HG03460 (cell line): Measurements from ENCODE around the gene AGTRAP.
A peak's percentile ranks its signal among the peaks of the same experiment; 100 is the strongest.

Source experiments
- ATAC-seq: cut with Tn5 transposase; IDR thresholded peaks from one replicate; pipeline ENCODE4 v1.9.1; 2021; ENCODE audit not compliant: unreplicated experiment

AGTRAP gene

DNA sequence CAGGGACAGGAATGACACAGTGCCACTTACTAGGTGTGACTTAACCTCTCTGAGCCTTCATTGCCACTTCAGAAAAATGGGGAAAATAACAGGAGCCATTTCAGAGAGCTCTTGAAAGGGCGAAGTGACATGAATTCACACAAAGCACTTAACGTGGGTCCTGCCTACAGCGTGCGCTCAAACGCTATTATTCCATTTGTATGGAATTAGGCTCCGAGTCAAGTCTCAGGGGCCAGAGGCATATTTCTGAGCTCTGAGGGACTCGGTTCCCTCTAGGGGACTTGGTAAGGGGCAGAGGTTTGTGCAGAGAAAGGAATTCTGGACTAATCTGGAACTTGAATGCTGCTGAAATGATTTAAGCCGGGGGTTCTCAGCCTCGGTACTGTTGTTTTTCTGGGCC lies 30.3 kb upstream of the AGTRAP start:
- no peak for ATAC-seq

DNA sequence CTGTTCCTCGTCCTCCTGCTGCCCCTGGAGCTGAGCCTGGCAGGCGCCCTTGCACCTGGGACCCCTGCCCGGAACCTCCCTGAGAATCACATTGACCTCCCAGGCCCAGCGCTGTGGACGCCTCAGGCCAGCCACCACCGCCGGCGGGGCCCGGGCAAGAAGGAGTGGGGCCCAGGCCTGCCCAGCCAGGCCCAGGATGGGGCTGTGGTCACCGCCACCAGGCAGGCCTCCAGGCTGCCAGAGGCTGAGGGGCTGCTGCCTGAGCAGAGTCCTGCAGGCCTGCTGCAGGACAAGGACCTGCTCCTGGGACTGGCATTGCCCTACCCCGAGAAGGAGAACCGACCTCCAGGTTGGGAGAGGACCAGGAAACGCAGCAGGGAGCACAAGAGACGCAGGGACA lies 29.6 kb upstream of the AGTRAP start:
- ATAC-seq, result no peak

DNA sequence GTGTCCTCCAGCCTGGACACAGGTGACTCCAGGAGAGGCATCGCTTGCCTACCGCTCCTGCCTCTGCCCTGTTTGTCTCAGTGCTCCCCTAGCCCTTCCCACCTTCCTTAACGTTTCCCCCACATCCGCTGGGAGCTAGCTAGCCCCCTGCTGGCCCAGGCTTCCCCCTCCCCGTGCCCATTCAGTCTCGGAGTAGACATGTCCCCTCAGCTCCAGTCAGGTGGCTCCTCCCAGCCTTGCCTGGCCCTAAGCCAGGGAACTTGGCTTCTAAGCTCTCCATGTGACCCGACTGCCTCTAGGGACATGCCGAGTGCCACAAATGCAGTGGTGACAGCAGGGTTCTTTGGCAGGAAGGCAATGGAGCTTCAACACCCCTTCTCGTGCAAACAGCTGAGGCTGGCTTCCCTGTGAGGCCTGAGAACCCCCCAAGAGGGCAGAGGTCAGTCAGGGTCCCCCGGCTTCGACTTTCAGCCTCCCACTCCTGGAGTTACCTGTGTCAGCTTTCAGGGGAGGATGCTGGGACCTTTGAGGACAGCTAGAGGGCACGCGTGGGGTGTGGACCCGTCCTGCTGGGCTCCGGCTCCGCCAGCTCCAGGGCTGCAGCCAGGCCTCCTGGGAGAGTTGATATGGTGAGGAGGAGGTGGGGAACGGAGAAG lies 28.2 kb upstream of the AGTRAP start:
- no peak for ATAC-seq

DNA sequence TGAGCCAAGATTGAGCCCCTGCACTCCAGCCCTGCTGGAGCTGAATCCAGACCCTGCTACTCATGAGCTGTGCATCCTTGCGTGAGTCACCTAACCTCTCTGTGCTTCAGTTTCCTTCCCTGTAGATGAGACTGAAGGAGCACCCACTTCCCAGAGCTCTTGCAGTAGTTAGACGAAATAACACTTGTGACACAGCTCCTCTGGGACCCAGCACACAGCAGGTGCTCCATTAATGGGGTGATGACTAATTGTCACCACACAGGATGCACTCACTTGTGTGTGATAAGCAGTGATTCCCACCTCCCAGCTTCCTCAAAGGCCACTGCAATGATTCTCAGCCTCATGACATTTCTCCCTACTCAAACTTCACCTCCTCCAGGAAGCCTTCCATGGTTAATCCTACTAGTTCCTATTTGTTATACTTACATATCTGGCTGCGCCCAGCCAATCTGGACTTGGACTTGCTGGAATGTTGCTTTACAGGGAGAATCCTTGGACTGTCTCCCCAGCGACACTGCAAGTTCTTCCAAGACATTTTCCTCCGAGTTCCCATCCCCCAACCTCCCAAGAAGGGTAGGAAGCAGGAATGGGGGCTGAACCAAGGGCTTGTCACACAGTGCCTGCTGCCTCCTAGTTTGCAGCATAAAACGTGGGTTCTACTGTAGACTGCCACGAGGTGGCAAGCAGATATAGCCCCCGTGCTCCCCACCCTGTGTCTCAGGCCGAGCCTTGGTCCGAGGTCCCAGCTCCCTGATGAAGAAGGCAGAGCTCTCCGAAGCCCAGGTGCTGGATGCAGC lies 27.2 kb upstream of the AGTRAP start:
- ATAC-seq, result no peak

DNA sequence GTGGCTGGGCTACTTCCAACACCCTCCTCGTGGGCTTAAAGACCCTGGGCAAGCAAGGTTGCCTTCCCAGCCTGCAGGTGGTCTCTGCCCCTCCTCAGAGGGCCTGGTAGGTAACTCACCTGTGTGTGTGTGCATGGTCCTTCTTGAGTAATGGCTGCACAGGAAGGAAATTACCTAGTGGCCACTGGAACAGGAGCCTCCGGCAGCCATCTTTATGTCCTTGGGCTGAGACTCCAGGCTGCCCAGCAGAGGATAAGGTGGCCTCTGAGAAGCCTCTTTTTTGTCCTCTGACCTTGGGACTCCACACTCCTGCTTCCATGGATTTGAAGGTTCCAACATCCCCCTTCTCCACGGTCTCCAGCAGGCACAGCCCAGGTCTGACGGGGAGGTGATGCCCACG lies 24.4 kb upstream of the AGTRAP start:
- ATAC-seq, result no peak

DNA sequence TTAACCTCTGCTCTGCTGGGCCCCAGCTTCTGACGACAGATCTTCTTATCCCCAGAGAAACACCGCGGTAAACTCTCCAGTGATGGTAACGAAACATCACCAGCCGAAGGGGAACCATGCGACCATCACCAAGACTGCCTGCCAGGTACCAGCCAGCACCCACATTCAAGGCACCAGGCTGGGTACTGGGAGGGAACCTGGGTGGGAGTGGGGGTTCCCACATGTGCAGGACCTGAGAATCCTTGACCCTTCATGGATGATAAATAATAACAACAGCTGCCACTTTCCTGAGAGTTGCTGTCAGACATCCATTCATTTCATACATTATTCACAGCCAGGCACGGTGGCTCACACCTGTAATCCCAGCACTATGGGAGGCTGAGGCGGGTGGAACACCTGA lies 23.7 kb upstream of the AGTRAP start:
- no peak for ATAC-seq

DNA sequence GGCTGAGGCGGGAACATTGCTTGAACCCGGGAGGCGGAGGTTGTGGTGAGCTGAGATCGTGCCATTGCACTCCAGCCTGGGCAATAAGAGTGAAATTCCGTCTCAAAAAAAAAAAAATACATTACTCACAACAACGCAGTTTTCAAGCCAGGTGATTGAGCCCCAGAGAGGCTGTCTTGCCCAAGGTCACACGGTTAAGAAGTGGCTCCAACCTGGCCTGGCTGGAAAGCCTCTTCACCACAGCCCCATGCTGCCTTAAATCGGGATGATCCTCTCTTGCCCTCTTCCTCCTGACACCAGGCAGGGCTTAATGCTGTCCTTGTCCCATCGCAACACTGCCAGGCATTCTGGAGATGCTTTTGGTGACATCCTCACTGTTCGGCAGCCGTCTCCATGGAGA lies 22.8 kb upstream of the AGTRAP start:
- no peak for ATAC-seq

DNA sequence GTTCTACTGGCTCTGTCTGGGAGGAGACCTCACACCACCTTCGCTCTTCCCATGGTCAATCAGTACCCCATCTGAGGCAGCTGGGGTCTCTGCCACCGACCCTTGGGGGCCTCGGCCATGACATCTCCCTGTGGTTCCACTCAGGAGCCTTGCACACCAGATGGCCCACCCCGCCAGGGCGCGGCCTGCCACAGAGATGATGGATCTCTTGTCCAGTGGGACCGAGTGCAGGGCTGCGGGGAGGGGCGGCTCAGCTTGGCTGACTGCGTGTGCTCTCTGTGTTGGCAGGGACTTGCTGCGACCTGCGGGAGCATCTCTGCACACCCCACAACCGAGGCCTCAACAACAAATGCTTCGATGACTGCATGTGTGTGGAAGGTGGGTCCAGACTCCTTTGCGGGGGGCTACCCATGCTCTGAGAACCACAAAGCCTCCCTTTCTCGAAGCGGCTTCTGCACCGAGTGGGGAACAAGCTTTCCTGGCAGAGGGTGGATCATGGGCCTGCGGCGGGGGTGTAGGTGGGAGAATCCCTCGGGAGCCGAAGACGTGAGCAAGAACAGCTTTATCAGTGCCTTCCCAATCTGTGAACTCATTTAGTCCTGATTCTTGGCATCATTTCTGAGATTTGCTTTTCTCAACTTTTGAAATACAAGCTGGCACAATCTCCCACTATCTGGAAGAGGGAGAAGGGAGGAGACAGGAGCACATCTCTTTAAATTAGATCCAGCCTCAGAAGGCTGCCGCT lies 20.9 kb upstream of the AGTRAP start:
- no peak for ATAC-seq

DNA sequence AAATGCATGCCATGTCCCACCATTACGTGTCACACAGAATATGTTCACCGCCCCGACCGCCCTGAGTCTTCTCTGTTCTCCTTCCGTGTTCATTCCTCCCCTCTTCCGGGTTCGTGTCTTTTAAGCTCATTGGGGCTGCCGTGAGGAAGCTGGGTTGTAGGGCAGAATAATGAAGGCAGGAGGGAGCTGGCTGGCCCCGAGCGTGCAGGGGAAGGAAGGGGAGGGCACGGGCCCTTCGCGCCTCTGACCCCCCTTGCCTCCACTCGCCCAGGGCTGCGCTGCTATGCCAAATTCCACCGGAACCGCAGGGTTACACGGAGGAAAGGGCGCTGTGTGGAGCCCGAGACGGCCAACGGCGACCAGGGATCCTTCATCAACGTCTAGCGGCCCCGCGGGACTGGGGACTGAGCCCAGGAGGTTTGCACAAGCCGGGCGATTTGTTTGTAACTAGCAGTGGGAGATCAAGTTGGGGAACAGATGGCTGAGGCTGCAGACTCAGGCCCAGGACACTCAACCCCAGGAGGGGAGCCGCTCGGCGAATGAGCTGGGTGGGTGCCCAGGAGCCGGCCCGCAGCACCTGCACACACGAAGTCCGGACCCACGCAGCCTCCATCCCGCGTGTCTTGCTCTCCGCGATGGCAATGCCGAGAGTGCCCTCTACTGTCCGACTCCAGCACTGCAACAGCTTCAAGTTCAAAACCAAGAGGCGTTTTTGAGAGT lies 16.5 kb upstream of the AGTRAP start:
- ATAC-seq, result peak; percentile 54

DNA sequence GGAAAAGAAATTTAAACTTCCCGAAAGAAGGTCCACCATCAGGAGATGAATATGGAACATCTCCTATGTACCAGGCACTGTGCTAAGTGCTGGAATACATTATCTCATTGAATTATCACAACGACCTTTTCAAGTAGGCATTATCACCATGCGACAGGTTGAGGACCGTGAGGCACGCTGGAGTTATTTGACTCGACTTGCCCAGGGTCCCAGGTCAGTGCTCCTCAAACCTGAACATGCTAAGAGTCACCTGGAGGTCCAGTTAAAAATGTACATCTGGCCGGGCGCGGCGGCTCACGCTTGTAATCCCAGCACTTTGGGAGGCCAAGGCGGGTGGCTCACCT lies 15.9 kb upstream of the AGTRAP start:
- ATAC-seq, result no peak

DNA sequence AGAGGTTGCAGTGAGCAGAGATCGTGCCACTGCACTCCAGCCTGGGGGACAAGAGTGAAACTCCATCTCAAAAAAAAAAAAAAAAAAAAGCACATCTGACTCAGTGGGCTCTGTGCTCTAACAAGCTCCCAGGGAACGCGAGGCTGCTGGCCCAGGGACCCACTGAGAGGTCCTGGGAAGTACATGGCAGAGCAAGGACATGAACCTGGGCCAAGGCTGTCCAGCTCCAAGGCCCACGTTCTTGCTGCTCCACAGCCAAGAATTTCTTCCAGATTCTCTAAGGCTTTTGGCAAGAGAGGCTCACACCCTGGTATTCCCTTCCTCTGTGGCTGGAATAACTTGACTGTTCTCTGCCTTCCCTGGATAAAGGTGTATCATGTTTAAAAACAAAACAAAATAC lies 15.4 kb upstream of the AGTRAP start:
- ATAC-seq, result no peak

DNA sequence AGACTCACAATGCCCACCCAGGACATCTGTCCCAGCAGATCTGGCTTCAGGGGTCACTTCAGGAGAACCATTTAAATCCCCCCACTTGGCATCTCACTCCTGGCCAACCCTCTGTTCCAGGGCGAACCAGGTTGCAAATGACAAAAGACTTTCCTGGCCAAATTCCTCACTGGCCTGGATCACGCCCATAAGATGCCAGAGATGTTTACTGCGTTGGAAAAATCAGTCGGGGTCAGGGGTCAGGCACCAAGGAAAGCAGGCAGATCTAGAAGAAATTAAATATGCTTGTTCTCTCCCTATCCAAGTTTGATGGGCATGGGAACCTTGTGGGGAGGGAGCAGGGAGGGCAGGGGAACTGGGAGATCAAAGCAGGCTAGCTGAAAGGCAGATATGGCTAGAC lies 14.6 kb upstream of the AGTRAP start:
- ATAC-seq, result no peak

DNA sequence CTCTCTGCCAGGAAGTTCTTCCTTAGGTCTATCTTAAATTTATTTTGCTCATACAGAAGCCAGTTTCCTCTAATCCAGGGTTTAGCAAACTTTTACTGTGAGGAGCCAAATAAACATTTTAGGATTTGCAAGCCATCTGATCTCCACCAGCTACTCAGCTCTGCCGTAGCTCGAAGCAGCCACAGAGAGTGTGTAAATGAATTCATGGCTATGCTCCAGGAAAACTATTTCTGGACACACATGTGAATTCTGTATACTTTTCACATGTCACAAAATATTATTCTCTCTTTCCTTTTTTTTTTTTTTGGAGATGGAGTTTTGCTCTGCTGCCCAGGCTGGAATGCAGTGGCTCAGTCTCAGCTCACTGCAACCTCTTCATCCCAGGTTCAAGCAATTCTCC lies 13.4 kb upstream of the AGTRAP start:
- ATAC-seq, result no peak

DNA sequence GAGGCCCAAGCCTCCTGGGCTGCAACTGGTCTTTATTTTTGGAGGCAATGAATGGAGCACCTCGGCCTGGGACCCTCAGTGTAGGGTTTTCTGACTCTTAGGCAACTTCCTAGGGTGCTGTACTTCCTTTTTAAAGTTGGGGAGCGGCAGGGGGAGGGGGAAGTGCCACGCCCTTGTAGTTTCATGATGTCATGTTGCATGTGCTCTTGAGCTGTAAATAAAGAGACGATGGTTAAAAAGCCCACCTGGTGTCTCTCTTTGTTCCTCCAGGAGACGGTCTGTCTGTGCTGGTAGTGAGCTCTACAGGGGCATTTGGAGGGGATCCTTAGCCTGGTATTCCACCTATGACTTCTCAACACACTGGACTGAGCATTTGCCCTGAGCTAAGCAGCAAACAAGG lies 10.3 kb upstream of the AGTRAP start:
- ATAC-seq, result no peak

DNA sequence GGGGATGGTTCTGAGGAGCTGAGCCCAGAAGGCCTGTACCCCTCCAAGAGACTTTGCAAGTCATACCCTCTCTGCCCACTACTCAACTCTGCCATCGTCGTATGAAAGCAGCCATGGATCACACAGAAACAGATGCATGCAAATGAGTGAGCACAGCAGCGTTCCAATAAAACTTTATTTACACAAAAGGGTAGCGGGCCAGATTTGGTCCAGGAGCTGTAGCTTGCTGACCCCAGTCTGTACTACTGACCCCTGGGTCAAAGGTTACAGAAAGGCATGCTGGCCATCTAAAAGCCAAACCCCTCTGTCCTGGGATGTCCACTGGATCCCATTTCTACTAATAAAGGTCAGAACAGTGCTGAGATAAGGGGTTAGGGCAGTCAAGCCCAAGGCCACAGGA lies 8.8 kb upstream of the AGTRAP start:
- no peak for ATAC-seq

DNA sequence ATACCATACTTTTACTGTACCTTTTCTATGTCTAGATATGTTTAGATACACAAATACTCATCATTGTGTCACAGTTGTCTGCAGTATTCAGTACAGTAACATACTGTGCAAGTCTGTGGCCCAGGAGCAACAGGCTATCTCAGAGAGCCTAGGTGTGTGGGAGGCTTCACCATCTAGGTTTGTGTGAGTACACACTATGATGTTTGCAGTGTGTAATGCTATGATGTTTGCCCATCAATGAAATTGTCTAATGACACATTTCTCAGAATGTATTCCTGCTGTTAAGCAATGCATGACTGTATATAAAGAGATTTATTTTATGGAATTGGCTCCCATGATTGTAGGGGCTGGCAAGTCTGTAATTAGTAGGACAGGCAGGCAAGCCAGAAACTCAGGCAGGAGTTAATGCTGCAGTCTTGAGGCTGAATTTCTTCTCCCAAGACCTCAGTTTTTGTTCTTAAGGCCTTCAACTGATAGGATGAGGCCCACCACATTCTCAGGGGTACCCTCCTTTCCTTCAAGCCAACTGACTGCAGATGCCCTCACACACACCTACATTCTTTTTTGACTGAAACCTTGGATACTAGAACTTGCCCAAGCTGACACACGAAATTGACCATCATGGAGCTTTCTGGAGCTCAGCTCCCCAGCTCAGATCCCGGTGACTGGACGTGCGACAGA lies 7.7 kb upstream of the AGTRAP start:
- no peak for ATAC-seq

DNA sequence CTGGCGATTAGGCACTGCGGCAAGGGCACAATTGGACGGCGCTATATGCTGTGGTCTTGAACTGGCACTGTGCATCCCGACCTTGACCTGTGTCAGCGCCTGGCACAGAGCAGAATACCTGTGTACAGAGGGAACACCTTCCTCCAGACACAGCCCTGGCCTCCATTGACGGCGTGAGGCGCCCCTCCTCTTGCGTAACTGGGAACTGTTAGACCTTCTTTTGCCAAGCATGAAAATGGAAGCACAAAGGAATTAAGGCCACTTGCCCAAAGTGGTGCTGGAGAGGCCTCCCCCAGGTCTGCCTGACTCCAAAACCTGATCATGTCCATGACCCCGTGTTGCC lies 6.8 kb upstream of the AGTRAP start:
- ATAC-seq, result no peak

DNA sequence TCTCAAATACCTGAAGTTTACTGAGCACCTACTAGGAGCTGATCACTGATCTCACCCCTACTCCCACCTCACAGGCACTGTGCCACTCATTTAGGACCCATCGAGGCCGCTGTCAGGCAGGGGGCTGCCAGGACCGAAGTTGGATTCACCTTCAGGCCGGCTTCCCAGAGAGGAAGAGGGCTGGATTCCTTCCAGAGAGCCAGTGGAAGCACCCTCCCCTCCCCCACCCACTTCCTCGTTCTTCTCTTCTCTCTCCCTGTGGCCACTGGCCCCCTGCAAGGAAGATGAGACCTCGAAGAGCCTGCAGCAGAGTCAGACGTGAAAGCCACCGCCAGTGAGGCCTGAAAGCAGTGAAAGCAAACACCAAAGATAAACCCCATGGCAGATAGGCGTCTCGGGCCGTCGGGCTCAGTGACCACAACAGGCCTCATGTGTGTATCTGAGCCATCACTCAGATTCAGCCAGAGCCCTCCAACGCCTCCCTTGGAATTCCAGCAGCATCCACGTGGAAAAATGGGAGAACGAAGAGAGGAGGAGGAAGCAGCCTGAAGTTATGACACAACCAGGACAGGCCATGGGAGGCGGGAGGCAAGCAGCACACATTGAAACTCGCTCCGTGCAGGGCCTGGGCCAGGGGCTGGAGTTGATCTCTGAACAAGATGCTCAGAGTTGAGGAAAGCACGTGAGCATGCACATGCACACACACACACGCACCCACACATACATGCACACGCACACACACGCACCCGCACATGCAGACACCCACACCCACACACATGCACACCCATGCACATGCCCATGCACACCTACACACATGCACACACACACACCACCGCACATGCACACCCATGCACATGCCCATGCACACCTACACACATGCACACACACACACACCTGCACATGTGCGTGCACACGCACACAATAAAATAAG lies 6.2 kb upstream of the AGTRAP start:
- ATAC-seq, result no peak

DNA sequence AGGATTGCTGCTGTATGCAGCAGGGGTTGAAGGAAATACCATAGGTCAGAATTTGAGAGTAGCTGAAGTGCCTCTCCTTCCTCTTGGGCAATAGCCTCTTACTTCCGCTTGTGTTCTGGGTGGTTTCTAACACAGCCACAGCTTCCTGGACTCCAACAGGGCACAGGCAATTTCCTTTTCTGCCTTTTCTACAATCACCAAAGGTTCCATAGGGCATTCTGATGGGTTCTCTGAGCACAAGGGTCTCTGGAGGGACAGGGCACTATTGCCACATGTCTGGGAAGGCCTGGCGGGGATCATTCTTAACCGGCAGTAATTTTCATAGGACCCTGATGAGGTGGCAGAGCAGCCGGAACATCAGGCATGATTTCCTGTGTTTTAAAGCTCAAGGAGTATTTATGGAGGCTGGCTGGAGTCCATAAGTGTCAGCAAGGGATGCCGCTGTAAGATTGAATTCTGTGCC lies 5.5 kb upstream of the AGTRAP start:
- no peak for ATAC-seq

DNA sequence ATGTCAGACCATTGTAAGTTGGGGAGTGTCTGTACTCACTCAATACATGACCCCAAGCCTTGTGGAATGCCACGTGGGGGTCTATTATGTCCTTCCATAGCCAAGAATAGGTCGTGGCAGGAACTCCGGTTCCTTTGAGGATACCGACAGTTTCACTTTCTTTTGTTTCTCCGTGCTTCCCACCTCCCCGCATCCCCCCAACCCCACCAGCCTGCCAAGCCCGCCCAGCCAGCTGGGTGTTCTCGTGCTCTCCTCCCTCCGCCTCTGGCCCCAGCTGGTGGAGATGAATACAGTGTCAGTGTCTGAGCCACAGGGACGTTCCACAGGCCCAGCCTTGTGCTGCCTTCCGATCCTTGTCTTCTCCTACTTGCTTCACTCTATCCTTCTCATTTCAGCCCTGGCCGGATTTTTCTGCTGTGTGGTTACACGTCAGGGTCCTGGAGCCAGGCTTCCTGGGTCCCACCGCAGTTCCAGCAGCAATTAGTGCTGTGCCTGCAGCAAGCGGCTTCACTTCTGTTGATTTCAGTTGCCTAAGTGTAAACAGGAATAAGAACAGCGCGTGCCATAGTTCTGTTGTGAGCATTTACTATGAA lies 4.1 kb upstream of the AGTRAP start:
- ATAC-seq, result no peak
